ENCODE data around the gene RPL18A. TPM values are rescaled to one million over a fixed set of nuclear protein-coding genes. Genes with fewer than 3 reads are reported as not detected.

RPL18A gene
- total and polyA plus RNA-seq, 10 of the 15 experiments (the other 5 are each of a cell fraction or from before 2014, with no cell fraction given), result 1,181 to 3,774 (median 2,300) TPM

GRCh38 chr19:17886515-17886914, 26.8 kb downstream of the RPL18A start:
- SMC1A ChIA-PET (ENCODE audit: uncharacterized antibody, unreplicated experiment), result no interaction called here
- 1% methylated on average over 7 of the region's 7 CpGs for WGBS (ENCODE audit: insufficient coverage, insufficient replicate concordance, low lambda C conversion rate, missing lambda C conversion rate)
- in situ Hi-C loops (cut with MboI) (no loop called here), intact Hi-C loops (cut with micrococcal nuclease; ENCODE audit: unreplicated experiment) (loop anchor here (5.0 kb wide), 1 partner anchor 41 kb away; no protein-coding TSS in a partner anchor)
- ATAC-seq (peak; percentile 75), FAIRE-seq (no peak), DNase-seq (ENCODE audit: low read depth, low spot score) (peak; percentile 23)
- Histone ChIP-seq H3K9ac (ENCODE audit: control insufficient read depth, insufficient read depth, low read length) (no peak overlapping the region), H3K9me3 (replicated peaks; ENCODE audit: control insufficient read depth, insufficient read depth, low read length) (no peaks in the 10 kb centered on the region), H3K36me3 (ENCODE audit: control insufficient read depth in 2 of 2, insufficient read depth in 2 of 2, low read length in 1 of 2) (no peaks in the 10 kb centered on the region), H2AFZ (ENCODE audit: control insufficient read depth, low read depth, low read length) (no peak overlapping the region), H3K27ac (ENCODE audit: control insufficient read depth, insufficient read depth) (no peak overlapping the region), H4K20me1 (ENCODE audit: control insufficient read depth, insufficient read depth) (no peaks in the 10 kb centered on the region), H3K4me3 (no peak overlapping the region), H3K79me2 (ENCODE audit: control insufficient read depth, insufficient read depth, low read length) (no peaks in the 10 kb centered on the region), H3K27me3 (replicated peaks in 1 of 2; ENCODE audit: control insufficient read depth in 2 of 2, insufficient read depth in 2 of 2, low read length in 1 of 2) (no peaks in the 10 kb centered on the region), H3K4me2 (ENCODE audit: control insufficient read depth, insufficient read depth) (0 out of 2 replicates have a peak overlapping the region, but pooled peaks have one; percentile 19), H3K4me1 (ENCODE audit: control insufficient read depth, insufficient read depth, low read length) (peaks cover 32% of the 10 kb centered on the region)
- RAD21 ChIA-PET (ENCODE audit: unreplicated experiment), result no interaction called here
- BruUV-seq (replicated peaks), result no TSS peak
- POLR2A ChIA-PET, result interaction anchor here (0.7 kb wide), 1 partner anchor 27 kb away, joined by 3 read pairs; no protein-coding TSS in a partner anchor
- CTCF ChIA-PET, result interaction anchor here (0.8 to 1.2 kb wide), 2 partner anchors 46 to 269 kb away, joined by 3 to 5 read pairs; partner anchors contain the start of gene CCDC124
- TF ChIP-seq IKZF1 (conservative IDR thresholded peaks at IDR 0.05), result peak; percentile 71
- TF ChIP-seq NR2F1 (conservative IDR thresholded peaks at IDR 0.05), result peak; percentile 28; the same call in 1 of the 2 replicates
- TF ChIP-seq RUNX3 (IDR thresholded peaks at IDR 0.05; ENCODE audit: low read length), result peak; percentile 79
- peak; percentile 94 for TF ChIP-seq POU2F2 (IDR thresholded peaks at IDR 0.05; ENCODE audit: borderline replicate concordance, low read depth, low read length)
- peak; percentile 75 for TF ChIP-seq IKZF2 (IDR thresholded peaks at IDR 0.05)
- TF ChIP-seq MEF2B (IDR thresholded peaks at IDR 0.05; ENCODE audit: partially characterized antibody, poor library complexity, severe bottlenecking), result peak; percentile 34
- 0 out of 4 replicates have a peak, but pooled peaks of 1 of the 2 experiments have one; percentile 12 for TF ChIP-seq BHLHE40 (IDR thresholded peaks at IDR 0.05; ENCODE audit: borderline replicate concordance in 1 of 2, low read depth in 2 of 2, low read length in 1 of 2)
- no peak for TF ChIP-seq NFIC (IDR thresholded peaks at IDR 0.05; ENCODE audit: low read depth, low read length)
- peak; percentile 66; the same call in 1 of the 2 replicates for TF ChIP-seq MTA2 (IDR thresholded peaks at IDR 0.05; ENCODE audit: low read depth)
- TF ChIP-seq ASH2L (IDR thresholded peaks at IDR 0.05; ENCODE audit: borderline replicate concordance, low read depth), result no peak
- TF ChIP-seq EED (IDR thresholded peaks at IDR 0.05; ENCODE audit: low read depth), result 0 out of 2 replicates have a peak, but pooled peaks have one; percentile 31
- peak; percentile 42; the same call in 1 of the 2 replicates for TF ChIP-seq MLLT1 (IDR thresholded peaks at IDR 0.05)
- TF ChIP-seq CBFB (IDR thresholded peaks at IDR 0.05; ENCODE audit: low read depth), result peak; percentile 20; the same call in 1 of the 2 replicates
- TF ChIP-seq DPF2 (IDR thresholded peaks at IDR 0.05), result peak; percentile 47; the same call in 1 of the 2 replicates
- no peak for TF ChIP-seq CREM (IDR thresholded peaks at IDR 0.05; ENCODE audit: low read depth)
